Psoas muscle (tissue), 8 donors: ENCODE measurements around the gene OSGEP. TPM values are rescaled to one million over a fixed set of nuclear protein-coding genes. Genes with fewer than 3 reads are reported as not detected.

Experiments
- ATAC-seq, 4 donors: fragments of 200-7000 bp; cut with Tn5 transposase; one replicate each; pipeline ENCODE4 v1.9.1; 2020; ENCODE audit warnings: moderate library complexity in 3 of 4, mild to moderate bottlenecking in 2 of 4
- DNase-seq, 2 donors: peaks; one replicate each; pipeline ENCODE4 v3.0.0-alpha.2; 2020
- H3K27ac ChIP-seq: fragments of 200-600 bp; one replicate; pipeline ENCODE4 v1.8.0; 2022
- H3K27me3 ChIP-seq, 3 donors: fragments of 200-600 bp in 1 of 3; one replicate each; pipeline versions ENCODE4 v1.6.1 to v1.8.0; 2013 to 2022; ENCODE audit warnings: low read length in 2 of 3, mild to moderate bottlenecking in 2 of 3, moderate library complexity in 1 of 3; ENCODE audit not compliant: insufficient read depth in 3 of 3
- H3K36me3 ChIP-seq, 2 donors: fragments of 200-600 bp in 1 of 2; one replicate each; pipeline versions ENCODE4 v1.6.1 to v1.8.0; 2013 to 2022; ENCODE audit warnings: low read depth in 1 of 2, mild to moderate bottlenecking in 1 of 2, moderate library complexity in 1 of 2; ENCODE audit not compliant: insufficient read depth in 1 of 2
- H3K4me1 ChIP-seq: fragments of 200-600 bp; one replicate; pipeline ENCODE4 v1.8.0; 2022
- H3K4me3 ChIP-seq: fragments of 200-600 bp; one replicate; pipeline ENCODE4 v1.8.0; 2022; ENCODE audit warnings: mild to moderate bottlenecking
- H3K9me3 ChIP-seq: fragments of 200-600 bp; one replicate; pipeline ENCODE4 v1.8.0; 2022
- WGBS, 3 donors: extraction: QIAGEN DNeasy Blood & Tissue Kit; methylation state at CpG; one replicate each; pipeline versions ENCODE4 v1.1.6 to v1.1.7; 2013; 5-methylcytosine and 5-hydroxymethylcytosine counted together
- intact Hi-C, 2 donors: fragments of 100-400 bp; cut with DNase I; formaldehyde crosslinking; loops; one replicate each; pipeline versions ENCODE4 v1.11.0 to v1.14.2; 2022
- polyA plus RNA-seq, 3 donors: library from polyadenylated mRNA; stranded (reverse); fragments of 200-250 nt; gene quantifications; one replicate each; pipeline ENCODE4 v1.2.3, GENCODE V29; 2013
- total RNA-seq, 4 donors: library from RNA; stranded (reverse); fragmentation: NEBNext Ultra II Directional in 2 of 4; extraction: Animal tissue kit (Norgen Biotek cat#: 25700) in 2 of 4; gene quantifications; one replicate each; pipeline versions ENCODE4 v1.2.1 to v1.2.4, GENCODE V29; 2021 to 2023
- TF ChIP-seq, protein P1 (sequence below): fragments of 200-600 bp; IDR thresholded peaks from one replicate; pipeline ENCODE4 v1.8.0; 2022; ENCODE audit warnings: antibody characterized with exemption
- donor health status: healthy with polysubstance abuse.
- donor health status: DM: no; HTN: no; CAD: no; lungs with moderate emphysema.
- donor health status: Bipolar disorder and iron deficiency.
- donor health status: healthy.
- donor health status: DM: yes; HTN: yes; CAD: no.
- donor health status: DM: no; HTN: no; CAD: no.
- donor health status: DM: no; HTN: no; CAD: no.
- donor health status: DM: yes; HTN: yes; CAD: no.

OSGEP gene
- total and polyA plus RNA-seq, 7 donors = 16.6 to 24.4 (median 18.2) TPM

DNA sequence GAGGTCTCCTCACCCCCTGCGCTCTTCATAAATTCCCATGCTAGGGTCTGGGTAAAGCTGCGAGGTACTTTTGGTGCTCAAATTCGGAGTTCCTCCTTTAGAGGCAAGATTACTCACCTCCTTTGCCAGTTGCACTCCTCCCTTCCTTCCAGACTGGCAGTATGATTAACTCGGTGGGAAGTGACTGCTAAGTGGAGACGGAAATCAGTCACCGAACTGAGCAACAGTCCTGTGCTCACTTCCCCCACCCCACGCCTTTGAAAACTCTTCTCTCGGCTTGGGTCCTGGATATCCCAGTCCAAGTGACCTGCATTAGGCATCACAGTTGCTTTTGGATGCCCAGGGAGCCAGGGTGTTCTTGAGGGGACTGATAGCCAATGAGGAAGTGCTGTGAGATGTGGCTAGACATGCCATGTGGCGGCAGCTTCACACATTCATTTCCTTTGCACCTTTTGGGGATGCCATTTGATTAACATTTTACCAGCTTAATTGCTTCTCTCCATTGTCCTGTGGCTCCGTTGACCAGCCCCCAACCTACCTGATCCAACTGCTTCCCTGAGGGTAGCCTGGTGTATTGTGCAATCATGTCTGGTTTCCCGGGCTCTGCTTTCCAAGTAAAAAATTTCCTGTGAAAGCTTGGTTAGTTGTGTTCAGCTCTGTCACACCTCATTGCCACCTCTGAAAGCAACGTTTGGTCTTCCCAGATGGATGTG lies 15.4 kb upstream of the OSGEP start:
- peak overlapping the region; percentile 75 for H3K27ac ChIP-seq
- ATAC-seq (peak; percentile 71 to 84 (median 75)), DNase-seq (peak in 1 of 2 donors; percentile 18)
- H3K9me3 ChIP-seq = no peaks in the 10 kb centered on the region
- TF ChIP-seq, protein P1, sequence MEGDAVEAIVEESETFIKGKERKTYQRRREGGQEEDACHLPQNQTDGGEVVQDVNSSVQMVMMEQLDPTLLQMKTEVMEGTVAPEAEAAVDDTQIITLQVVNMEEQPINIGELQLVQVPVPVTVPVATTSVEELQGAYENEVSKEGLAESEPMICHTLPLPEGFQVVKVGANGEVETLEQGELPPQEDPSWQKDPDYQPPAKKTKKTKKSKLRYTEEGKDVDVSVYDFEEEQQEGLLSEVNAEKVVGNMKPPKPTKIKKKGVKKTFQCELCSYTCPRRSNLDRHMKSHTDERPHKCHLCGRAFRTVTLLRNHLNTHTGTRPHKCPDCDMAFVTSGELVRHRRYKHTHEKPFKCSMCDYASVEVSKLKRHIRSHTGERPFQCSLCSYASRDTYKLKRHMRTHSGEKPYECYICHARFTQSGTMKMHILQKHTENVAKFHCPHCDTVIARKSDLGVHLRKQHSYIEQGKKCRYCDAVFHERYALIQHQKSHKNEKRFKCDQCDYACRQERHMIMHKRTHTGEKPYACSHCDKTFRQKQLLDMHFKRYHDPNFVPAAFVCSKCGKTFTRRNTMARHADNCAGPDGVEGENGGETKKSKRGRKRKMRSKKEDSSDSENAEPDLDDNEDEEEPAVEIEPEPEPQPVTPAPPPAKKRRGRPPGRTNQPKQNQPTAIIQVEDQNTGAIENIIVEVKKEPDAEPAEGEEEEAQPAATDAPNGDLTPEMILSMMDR = no peak
- peaks cover 6% of the 10 kb centered on the region for H3K4me1 ChIP-seq
- intact Hi-C loops = loop anchor here (5.0 to 10.0 kb wide), 2 partner anchors 137 to 215 kb away; partner anchors contain the start of genes ANG (in 1 of the 2) and RNASE4 (in 1 of the 2)
- peaks cover 3 to 25% of the 10 kb centered on the region in 2 donors for H3K36me3 ChIP-seq
- WGBS, 3 donors = 3 to 5% (median 5%) methylated on average over 12 of the region's 12 CpGs
- H3K4me3 ChIP-seq = peak overlapping the region; percentile 78
- no peaks in the 10 kb centered on the region for H3K27me3 ChIP-seq

DNA sequence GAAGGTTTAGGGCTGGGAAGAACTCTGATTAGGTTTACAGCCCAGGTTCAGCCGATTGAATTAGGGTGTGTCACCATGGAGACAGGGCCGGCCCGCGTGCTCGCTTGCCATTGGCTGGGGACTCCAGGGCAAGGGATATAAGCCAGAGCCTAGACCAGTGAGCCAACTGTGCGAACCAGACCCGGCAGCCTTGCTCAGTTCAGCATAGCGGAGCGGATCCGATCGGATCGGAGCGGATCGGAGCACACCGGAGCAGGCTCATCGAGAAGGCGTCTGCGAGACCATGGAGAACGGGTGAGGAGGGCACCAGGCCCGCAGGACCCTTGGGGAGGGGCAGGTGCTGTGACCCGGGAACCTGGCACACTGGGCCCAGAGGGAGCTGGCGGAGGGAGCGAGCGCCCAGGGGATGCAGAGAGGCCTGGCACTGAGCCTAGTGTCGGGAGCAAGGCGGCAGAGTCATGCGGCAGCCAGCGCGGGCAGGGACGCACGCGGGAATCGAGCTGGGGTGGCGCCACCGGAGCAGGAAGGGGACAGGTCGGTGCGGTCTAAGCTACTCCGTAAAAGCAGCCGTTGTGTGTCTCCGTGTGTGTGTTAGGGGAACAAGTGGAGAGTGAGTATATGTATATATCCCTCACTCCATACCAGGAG lies 14.8 kb upstream of the OSGEP start, which contains the start of gene PNP:
TSS of gene PNP (plus strand) at position 165 of the 648 bp plus-strand sequence. CDS start at position 284, 119 bp downstream.
- Histone ChIP-seq H3K27me3 (no peaks in the 10 kb centered on the region), H3K9me3 (no peaks in the 10 kb centered on the region), H3K36me3 (peaks cover 3 to 19% of the 10 kb centered on the region in 2 donors), H3K4me1 (peaks cover 6% of the 10 kb centered on the region), H3K27ac (peak within 1 kb of the TSS; percentile 75), H3K4me3 (peak within 1 kb of the TSS; percentile 78)
- intact Hi-C loops = loop anchor here (5.0 to 10.0 kb wide), 2 partner anchors 138 to 215 kb away; partner anchors contain the start of genes ANG (in 1 of the 2) and RNASE4 (in 1 of the 2)
- 0 to 1% (median 0%) methylated on average over 39 to 40 of the region's 40 CpGs for WGBS, 3 donors
- DNase-seq = peak; percentile 85 to 89
- TF ChIP-seq, protein P1 = no peak
- peak; percentile 88 to 93 (median 89) for ATAC-seq

DNA sequence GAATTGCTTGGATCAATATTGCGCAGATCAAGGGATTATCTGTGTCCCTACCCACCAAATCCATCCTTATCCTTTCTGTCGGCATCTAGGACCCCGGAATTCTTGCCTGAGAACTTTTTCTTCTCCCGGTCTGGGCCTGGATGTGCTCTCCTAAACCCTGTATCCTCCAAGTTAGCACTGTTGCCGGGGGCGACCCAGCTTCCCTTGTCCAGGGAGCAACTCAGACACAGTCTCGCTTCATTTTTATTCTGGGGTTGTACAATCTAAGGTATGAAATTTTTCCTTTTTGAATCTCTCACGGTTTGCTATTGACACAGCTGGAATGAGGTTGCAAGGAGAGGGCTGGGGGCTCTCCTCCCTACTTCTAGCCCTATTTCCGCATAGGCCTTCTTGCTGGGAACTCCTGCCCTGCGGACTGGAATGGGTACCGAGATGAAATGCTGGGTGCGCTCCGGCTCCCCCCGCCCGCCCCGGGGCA lies 14.2 kb upstream of the OSGEP start:
- peak in 1 of 2 donors; percentile 25 for DNase-seq

More for the DNA sequence above, 14.2 kb upstream of the OSGEP start:
- 30 to 34% (median 31%) methylated on average over 16 of the region's 16 CpGs for WGBS, 3 donors
- no peaks in the 10 kb centered on the region for H3K27me3 ChIP-seq
- no peaks in the 10 kb centered on the region for H3K9me3 ChIP-seq
- H3K36me3 ChIP-seq = peaks cover 2 to 15% of the 10 kb centered on the region in 2 donors
- peak in 1 of 4 donors; percentile 21 for ATAC-seq
- peak overlapping the region; percentile 78 for H3K4me3 ChIP-seq
- TF ChIP-seq, protein P1 = no peak
- intact Hi-C loops = loop anchor here (5.0 to 10.0 kb wide), 2 partner anchors 138 to 216 kb away; partner anchors contain the start of genes ANG (in 1 of the 2) and RNASE4 (in 1 of the 2)
- peaks cover 6% of the 10 kb centered on the region for H3K4me1 ChIP-seq
- H3K27ac ChIP-seq = peak overlapping the region; percentile 75
